ENCODE data around the gene ADAMTS7.
"Not testable (repeated sequence)": the region's sequence is repeated elsewhere in the genome, so short reads cannot be mapped to it uniquely, and the experiment has no call there.

Gene ADAMTS7

GRCh38 chr15:78764340-78765153 lies 46.7 kb downstream of the ADAMTS7 start:
- not testable (repeated sequence) for DNase-seq (ENCODE audit: low spot score)

GRCh38 chr15:78763796-78764241 lies 47.4 kb downstream of the ADAMTS7 start:
- no peak for DNase-seq (ENCODE audit: low spot score)

DNA sequence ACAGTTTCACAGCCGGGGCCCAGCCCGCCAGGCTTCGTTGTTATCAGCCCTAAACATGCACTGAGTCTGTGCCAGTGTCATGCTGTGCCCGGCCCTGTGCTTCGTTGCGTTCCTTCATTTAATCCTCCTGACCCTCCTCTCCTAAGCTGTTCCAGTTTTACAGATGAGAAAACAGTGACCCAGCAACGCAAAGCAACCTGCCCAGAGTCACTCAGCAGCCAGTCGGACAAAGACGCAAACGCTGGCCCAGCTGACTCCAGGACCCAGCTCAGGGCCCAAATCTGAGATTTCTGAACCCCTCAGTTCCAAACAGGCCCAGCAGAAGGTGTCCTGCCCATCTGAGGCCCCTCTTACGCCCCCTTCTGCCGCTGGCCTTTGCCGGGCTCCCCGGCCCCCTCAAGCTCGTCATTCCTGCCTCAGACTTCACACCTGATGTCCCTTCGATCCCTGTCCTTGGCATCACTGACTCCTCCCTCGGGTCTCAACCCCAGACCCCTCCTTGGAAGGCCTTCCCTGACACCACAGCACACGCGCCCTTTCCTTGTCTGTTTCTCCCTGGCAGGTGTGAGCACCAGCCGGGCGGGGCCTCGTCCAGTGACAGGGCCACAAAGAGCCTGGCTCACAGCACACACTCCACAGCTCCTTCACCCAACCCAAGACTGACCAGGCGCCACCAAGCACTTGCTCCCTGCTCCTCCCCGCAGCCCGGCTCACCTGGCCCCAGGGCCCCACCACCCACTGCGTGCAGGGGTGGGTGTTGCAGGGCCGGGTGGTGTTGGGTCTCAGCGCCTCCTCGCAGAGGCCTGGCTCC lies 48.1 kb downstream of the ADAMTS7 start:
- DNase-seq (ENCODE audit: low spot score) = peak; percentile 77

GRCh38 chr15:78762386-78762961 lies 48.8 kb downstream of the ADAMTS7 start:
- not testable (repeated sequence) for DNase-seq (ENCODE audit: low spot score)

GRCh38 chr15:78761891-78762385 lies 49.3 kb downstream of the ADAMTS7 start:
- no peak for DNase-seq (ENCODE audit: low spot score)

GRCh38 chr15:78761475-78761874 lies 49.8 kb downstream of the ADAMTS7 start:
- not testable (repeated sequence) for DNase-seq (ENCODE audit: low spot score)

DNA sequence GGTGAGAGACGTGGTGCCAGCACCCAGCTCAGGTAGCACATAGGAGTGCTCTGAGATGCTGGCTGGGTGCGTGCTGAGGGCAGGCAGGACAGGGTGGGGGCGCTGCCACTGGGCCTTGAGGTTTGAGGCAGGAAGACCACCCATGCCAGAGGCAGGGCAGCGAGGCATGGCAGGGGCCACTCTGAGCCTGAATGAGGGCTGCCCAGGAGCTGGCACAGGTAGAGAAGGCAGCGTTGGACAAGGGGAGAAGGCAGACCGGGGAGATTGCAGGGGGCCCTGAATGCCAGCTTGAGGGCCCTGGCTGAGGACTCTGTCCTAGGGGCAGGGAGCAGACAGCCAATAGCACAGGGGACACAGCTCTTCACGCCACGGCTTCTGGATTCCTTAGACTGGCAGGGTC lies 50.2 kb downstream of the ADAMTS7 start:
- no peak for DNase-seq (ENCODE audit: low spot score)

GRCh38 chr15:78760091-78760882 lies 51.0 kb downstream of the ADAMTS7 start:
- not testable (repeated sequence) for DNase-seq (ENCODE audit: low spot score)

GRCh38 chr15:78759361-78759998 lies 51.8 kb downstream of the ADAMTS7 start:
- DNase-seq (ENCODE audit: low spot score) = not testable (repeated sequence)

DNA sequence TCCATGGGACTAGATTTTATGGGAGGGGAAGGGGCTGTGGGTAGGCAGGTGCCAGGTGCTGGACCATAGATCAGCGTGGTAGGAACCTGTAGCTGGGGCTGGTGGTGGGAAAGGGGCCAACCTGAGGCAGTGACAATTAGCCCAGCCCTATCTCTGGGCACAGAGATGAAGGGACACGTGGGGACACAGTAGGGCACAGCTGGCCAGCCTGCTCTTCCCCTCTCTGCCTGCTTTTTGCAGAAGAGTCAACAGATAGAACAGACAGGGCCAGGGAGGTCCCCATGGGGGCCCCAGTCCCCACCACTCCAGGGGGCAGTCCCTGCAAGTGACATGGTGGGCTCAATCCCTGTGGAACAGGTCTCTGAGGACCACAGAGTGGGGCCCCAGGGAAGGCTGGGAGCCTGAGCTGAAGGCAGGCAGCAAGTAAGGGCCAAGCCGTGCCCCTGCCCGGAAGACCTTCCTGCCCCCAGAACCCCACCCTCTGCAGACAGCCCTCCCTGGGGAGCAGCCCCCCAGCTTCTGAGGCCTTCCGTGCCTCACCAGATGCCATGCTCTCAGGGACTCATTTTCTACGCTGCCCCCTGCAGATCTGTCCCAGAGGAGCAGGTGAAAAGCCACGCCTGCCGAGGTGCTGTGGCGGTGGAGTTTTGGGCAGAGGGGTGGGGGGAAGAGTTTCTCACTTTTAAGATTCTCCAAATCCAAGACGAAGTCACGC lies 52.6 kb downstream of the ADAMTS7 start:
- not testable (repeated sequence) for DNase-seq (ENCODE audit: low spot score)

DNA sequence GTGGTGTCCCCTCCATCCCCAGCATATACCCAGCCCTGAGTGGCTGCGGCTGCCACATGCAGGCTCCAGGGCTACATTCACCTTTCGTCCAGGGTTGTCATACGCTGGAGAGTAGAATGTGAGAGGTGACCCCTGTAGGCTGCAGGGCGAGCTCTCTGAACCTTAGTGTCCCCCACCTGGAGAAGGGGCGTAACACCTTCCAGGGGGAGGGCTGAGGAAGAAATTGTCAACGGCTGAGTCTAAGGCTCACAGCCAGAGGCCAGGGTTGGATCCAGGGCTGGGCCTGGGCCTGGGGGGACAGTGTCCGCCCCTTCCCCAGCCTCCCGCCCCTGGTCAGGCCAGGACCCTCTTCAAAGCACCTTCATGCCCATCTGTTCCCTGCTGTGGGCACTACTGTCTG lies 53.2 kb downstream of the ADAMTS7 start:
- DNase-seq (ENCODE audit: low spot score) = not testable (repeated sequence)

GRCh38 chr15:78757636-78757905 lies 53.7 kb downstream of the ADAMTS7 start:
- DNase-seq (ENCODE audit: low spot score) = no peak

DNA sequence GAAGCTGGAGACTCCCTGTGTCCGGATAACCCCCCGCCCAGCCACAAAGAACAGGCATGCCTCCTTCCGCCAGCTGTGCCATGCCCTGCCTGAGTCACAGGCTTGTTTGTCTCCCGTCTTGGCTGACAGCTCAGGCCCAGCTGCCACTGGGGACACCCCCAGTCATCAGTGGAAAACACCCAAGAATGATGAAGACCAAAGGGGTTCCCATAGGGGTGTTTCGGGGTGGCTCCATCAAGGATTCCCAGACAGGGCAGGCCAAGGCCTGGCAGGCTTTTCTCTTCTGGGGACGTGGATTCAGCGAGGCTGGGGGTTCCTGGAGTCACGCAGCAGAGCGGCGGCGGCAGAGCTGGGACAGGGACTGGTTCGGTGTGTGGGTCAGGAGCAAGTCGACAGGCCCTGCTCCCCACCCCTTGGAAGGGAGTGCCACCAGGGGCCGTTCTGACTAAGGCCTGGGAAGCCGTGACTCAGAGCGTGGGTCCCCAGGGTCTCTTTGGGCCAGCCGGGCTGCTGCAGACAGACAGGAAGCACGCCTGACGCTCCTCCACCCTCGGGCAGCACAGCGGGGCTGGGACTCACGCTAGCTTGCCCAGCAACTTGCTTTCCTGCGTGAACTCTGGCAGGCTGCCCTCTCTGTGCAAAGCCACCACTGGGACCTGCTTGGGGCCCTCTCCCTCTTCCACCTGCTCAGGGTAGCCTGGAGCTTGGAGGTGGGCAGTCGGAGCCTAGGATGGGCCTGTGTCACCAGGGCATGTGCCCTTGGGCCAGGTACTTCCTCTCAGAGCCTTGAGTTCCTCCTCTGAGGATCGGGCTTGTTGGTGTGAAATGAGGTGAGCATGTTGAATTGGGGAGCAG lies 54.3 kb downstream of the ADAMTS7 start:
- not testable (repeated sequence) for DNase-seq (ENCODE audit: low spot score)

GRCh38 chr15:78755900-78756591 lies 55.2 kb downstream of the ADAMTS7 start:
- peak; percentile 25 for DNase-seq (ENCODE audit: low spot score)

GRCh38 chr15:78754637-78755280 lies 56.5 kb downstream of the ADAMTS7 start:
- DNase-seq (ENCODE audit: low spot score) = not testable (repeated sequence)

DNA sequence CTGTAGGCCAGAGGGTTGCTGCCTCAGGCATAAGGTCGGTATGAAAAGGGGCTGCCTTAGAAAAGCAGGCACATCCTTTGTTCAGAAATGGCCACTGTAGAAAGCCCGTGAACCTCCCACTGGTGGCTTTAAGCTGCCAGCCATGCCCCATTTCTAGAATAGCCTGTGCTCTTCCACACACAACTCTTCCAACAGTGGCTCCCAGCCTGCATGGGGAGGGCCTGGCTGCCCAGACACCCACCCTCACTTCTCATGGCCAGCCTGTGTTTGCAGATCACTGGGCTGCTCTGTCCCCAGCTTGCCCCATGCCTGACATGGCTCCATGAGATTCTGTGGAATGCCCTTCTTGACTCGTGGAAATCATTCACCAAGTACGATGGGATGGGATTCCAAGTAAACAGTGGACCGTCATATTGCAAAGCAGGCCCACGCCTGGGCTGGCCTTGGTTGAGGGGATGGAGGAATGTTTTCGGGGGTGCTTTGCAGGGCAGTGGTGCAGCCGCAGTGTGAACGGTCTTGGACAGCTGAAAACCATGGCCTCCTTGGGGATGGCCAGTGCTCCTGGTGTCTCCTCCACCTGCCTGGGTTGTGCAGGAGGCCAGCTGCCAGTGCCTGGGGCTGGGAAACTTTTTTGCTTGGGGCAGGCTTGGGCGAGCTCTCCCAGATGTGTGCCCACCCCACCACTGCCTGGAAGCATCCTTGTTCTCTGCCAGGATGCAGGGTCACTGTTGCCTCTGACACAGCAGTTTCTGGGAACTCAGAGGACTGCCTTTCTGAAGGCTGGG lies 57.3 kb downstream of the ADAMTS7 start:
- DNase-seq (ENCODE audit: low spot score) = not testable (repeated sequence)

DNA sequence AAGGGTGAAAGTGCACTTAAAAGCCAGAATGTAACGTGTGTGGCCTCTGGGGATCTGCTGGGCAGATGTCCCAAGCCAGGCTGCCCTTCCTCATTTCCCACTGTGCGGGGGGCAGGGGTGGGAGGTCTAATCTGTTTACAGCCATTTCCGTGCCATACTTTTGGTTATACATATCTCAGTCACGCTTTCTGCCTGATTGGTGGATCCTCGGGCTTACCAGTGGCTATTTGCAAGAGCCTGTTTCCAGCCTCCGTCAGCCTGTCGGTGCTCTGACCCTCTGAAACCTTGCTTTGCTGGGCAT lies 58.0 kb downstream of the ADAMTS7 start:
- DNase-seq (ENCODE audit: low spot score) = not testable (repeated sequence)
